ENCODE results near the gene NUP93.

Gene NUP93

DNA sequence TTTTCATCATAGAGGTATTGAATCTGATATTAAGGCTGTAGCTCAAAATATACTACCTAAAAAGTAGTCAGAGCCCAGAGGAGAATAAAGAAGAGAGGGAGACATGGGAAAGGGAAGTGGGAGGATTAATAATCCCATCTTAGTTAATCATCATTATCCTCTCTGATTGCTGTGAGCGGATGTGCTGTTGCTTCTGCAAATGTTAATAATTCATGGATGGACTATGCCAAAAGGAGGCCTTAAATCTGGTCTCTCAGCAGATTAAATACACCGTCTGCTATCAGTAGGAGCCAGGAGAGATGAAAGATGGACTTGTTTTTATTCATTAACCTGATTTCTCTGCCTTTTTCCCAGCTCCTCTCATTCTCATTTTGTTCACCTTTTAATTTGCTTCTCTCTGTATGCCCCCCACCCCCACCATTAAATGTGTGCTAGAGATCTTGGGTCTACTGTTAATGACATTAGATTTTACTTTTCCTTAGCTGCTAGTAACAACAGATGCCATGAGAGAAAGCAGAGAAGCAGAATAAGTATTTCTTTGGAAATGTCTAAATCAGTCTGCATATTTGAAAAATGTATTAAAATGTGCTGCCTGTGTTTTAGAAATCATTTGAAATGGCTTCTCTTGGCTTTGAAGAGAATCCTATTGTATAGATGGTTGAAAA, 44.2 kb downstream of the NUP93 start:
- H3K9ac ChIP-seq (ENCODE audit: low read length) = no peak overlapping the region
- H3K79me2 ChIP-seq (ENCODE audit: insufficient read depth, low read length) = peaks cover 13% of the 10 kb centered on the region; the same call in 1 of the 2 replicates
- no peak overlapping the region for H2AFZ ChIP-seq (ENCODE audit: low read depth, low read length, severe bottlenecking)
- 0 out of 2 replicates have a peak, but pooled peaks cover 3% of the 10 kb centered on the region for H4K20me1 ChIP-seq (ENCODE audit: low read depth, low read length)
- no peaks in the 10 kb centered on the region for H3F3A ChIP-seq (ENCODE audit: insufficient read depth)
- TF ChIP-seq EZH2phosphoT487 (conservative IDR thresholded peaks at IDR 0.05; ENCODE audit: low read length) = no peak
- TF ChIP-seq, protein P1, sequence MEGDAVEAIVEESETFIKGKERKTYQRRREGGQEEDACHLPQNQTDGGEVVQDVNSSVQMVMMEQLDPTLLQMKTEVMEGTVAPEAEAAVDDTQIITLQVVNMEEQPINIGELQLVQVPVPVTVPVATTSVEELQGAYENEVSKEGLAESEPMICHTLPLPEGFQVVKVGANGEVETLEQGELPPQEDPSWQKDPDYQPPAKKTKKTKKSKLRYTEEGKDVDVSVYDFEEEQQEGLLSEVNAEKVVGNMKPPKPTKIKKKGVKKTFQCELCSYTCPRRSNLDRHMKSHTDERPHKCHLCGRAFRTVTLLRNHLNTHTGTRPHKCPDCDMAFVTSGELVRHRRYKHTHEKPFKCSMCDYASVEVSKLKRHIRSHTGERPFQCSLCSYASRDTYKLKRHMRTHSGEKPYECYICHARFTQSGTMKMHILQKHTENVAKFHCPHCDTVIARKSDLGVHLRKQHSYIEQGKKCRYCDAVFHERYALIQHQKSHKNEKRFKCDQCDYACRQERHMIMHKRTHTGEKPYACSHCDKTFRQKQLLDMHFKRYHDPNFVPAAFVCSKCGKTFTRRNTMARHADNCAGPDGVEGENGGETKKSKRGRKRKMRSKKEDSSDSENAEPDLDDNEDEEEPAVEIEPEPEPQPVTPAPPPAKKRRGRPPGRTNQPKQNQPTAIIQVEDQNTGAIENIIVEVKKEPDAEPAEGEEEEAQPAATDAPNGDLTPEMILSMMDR (IDR thresholded peaks at IDR 0.05; ENCODE audit: insufficient read depth, low read length, poor library complexity, severe bottlenecking) = no peak
- H3K36me3 ChIP-seq (ENCODE audit: low read length) = no peaks in the 10 kb centered on the region
- no peak overlapping the region for H3K4me2 ChIP-seq (ENCODE audit: low read depth, low read length, poor library complexity, severe bottlenecking)
- H3K27ac ChIP-seq (ENCODE audit: low read depth, low read length) = no peak overlapping the region
- no peaks in the 10 kb centered on the region for H3K9me2 ChIP-seq (replicated peaks; ENCODE audit: insufficient read depth, low read length)
- no peaks in the 10 kb centered on the region for H3K9me3 ChIP-seq (ENCODE audit: insufficient read depth, low read length)
- no peak overlapping the region for H3K4me3 ChIP-seq (ENCODE audit: insufficient read depth, low read length, poor library complexity, severe bottlenecking)
- no peaks in the 10 kb centered on the region for H3K27me3 ChIP-seq (ENCODE audit: low read length)

DNA sequence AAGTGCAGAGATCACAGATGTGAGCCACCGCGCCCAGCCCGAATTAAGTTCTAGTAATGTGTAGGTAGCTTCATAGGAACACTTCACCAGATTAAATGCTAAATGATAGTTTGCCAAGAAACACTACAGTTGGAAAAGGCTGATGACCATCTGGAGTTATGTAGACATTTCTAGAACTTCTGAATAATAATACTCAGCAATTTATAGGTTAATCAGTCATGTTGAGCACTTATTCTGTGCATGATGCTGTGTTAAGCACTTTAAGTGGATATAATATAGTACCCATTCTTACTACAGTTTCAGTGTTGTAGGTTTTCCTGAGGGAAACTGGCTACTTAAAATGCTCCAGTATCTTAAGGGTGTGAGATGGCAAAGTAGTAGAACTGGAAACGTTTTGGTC, 45.2 kb downstream of the NUP93 start:
- no peak for TF ChIP-seq EZH2phosphoT487 (conservative IDR thresholded peaks at IDR 0.05; ENCODE audit: low read length)
- TF ChIP-seq, protein P1 (IDR thresholded peaks at IDR 0.05; ENCODE audit: insufficient read depth, low read length, poor library complexity, severe bottlenecking) = no peak

DNA sequence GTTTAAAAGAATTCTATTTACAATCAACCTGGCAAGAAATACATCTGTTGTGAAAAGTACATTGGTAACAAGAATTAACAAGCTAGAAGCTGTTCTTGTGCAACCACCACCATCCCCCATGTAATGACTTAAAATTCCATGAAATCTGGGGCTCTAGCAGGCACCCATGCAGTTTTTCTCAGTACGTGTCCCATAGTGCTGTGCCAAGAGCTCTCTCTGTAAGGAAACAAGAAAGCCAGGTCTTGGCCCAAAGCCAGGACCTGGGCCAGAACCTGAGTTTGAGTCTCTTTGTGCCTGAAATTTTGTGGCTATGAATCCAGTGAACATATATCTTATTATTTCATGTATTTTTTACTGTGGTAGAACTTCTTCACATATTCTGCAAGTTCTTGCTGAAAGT, 46.6 kb downstream of the NUP93 start:
- TF ChIP-seq, protein P1 (IDR thresholded peaks at IDR 0.05; ENCODE audit: insufficient read depth, low read length, poor library complexity, severe bottlenecking) = no peak
- no peak for TF ChIP-seq EZH2phosphoT487 (conservative IDR thresholded peaks at IDR 0.05; ENCODE audit: low read length)
- H3K27ac ChIP-seq (ENCODE audit: low read depth, low read length) = no peak overlapping the region
- no peaks in the 10 kb centered on the region for H3K27me3 ChIP-seq (ENCODE audit: low read length)
- H4K20me1 ChIP-seq (ENCODE audit: low read depth, low read length) = no peaks in the 10 kb centered on the region; the same call in 1 of the 2 replicates
- no peaks in the 10 kb centered on the region for H3K36me3 ChIP-seq (ENCODE audit: low read length)
- H3K9me2 ChIP-seq (replicated peaks; ENCODE audit: insufficient read depth, low read length) = no peaks in the 10 kb centered on the region
- no peak overlapping the region for H3K4me2 ChIP-seq (ENCODE audit: low read depth, low read length, poor library complexity, severe bottlenecking)
- H3K4me3 ChIP-seq (ENCODE audit: insufficient read depth, low read length, poor library complexity, severe bottlenecking) = no peak overlapping the region
- no peak overlapping the region for H2AFZ ChIP-seq (ENCODE audit: low read depth, low read length, severe bottlenecking)
- no peaks in the 10 kb centered on the region for H3K9me3 ChIP-seq (ENCODE audit: insufficient read depth, low read length)
- H3F3A ChIP-seq (ENCODE audit: insufficient read depth) = no peaks in the 10 kb centered on the region
- peaks cover 13% of the 10 kb centered on the region; the same call in 1 of the 2 replicates for H3K79me2 ChIP-seq (ENCODE audit: insufficient read depth, low read length)
- H3K9ac ChIP-seq (ENCODE audit: low read length) = no peak overlapping the region

More for the DNA sequence above, 45.2 kb downstream of the NUP93 start:
- Histone ChIP-seq H3K4me3 (ENCODE audit: insufficient read depth, low read length, poor library complexity, severe bottlenecking) (no peak overlapping the region), H4K20me1 (ENCODE audit: low read depth, low read length) (0 out of 2 replicates have a peak, but pooled peaks cover 3% of the 10 kb centered on the region), H3K9me2 (replicated peaks; ENCODE audit: insufficient read depth, low read length) (no peaks in the 10 kb centered on the region), H3K36me3 (ENCODE audit: low read length) (no peaks in the 10 kb centered on the region), H3K9me3 (ENCODE audit: insufficient read depth, low read length) (no peaks in the 10 kb centered on the region), H2AFZ (ENCODE audit: low read depth, low read length, severe bottlenecking) (no peak overlapping the region), H3K9ac (ENCODE audit: low read length) (no peak overlapping the region), H3K27ac (ENCODE audit: low read depth, low read length) (no peak overlapping the region), H3K4me2 (ENCODE audit: low read depth, low read length, poor library complexity, severe bottlenecking) (no peak overlapping the region), H3K27me3 (ENCODE audit: low read length) (no peaks in the 10 kb centered on the region), H3K79me2 (ENCODE audit: insufficient read depth, low read length) (peaks cover 13% of the 10 kb centered on the region; the same call in 1 of the 2 replicates), H3F3A (ENCODE audit: insufficient read depth) (no peaks in the 10 kb centered on the region)

All from SU-DHL-6 (cell line).